RWPE2 (cell line): Measurements from ENCODE around the gene KCNT2.

Experiments
- ATAC-seq: fragments of 200-7000 bp; cut with Tn5 transposase; 3 replicates; pipeline ENCODE4 v1.9.1; 2021; ENCODE audit warnings: low read depth
- DNase-seq: peaks from one replicate; pipeline ENCODE4 v3.0.0-alpha.2; 2020; ENCODE audit warnings: low spot score
- H3K27ac ChIP-seq: fragments of 450-650 bp; 2 replicates; pipeline ENCODE4 v1.5.1; 2017; ENCODE audit warnings: mild to moderate bottlenecking; ENCODE audit not compliant: poor library complexity, severe bottlenecking
- H3K27me3 ChIP-seq: fragments of 250-450 bp; sonication (Bioruptor Pico); 2 replicates; pipeline ENCODE4 v1.5.1; 2021; ENCODE audit warnings: mild to moderate bottlenecking, moderate library complexity; ENCODE audit not compliant: insufficient read depth, poor library complexity, severe bottlenecking
- H3K36me3 ChIP-seq: fragments of 250-450 bp; sonication (Bioruptor Pico); 2 replicates; pipeline ENCODE4 v1.5.1; 2020; ENCODE audit warnings: low read depth, mild to moderate bottlenecking, moderate library complexity
- H3K4me1 ChIP-seq: fragments of 250-450 bp; sonication (Bioruptor Pico); 2 replicates; pipeline ENCODE4 v1.5.1; 2021; ENCODE audit warnings: mild to moderate bottlenecking, moderate library complexity; ENCODE audit not compliant: insufficient read depth, poor library complexity, severe bottlenecking
- H3K4me3 ChIP-seq: fragments of 250-450 bp; sonication (Bioruptor Pico); 2 replicates; pipeline ENCODE4 v1.5.1; 2021; ENCODE audit warnings: mild to moderate bottlenecking, moderate library complexity; ENCODE audit not compliant: severe bottlenecking
- H3K9me3 ChIP-seq: fragments of 250-450 bp; sonication (Bioruptor Pico); 2 replicates; pipeline ENCODE4 v1.5.1; 2021; ENCODE audit warnings: mild to moderate bottlenecking, moderate library complexity; ENCODE audit not compliant: severe bottlenecking
- CTCF ChIP-seq: fragments of 450-650 bp; IDR thresholded peaks from one replicate; pipeline ENCODE4 v1.5.1; 2017; ENCODE audit warnings: mild to moderate bottlenecking, moderate library complexity; ENCODE audit not compliant: poor library complexity, severe bottlenecking

KCNT2 gene

GRCh38 chr1:196481616-196482015 lies 126.6 kb downstream of the KCNT2 start:
- no peak overlapping the region for H3K4me3 ChIP-seq
- no peaks in the 10 kb centered on the region for H3K27me3 ChIP-seq
- DNase-seq: no peak
- no peaks in the 10 kb centered on the region for H3K36me3 ChIP-seq
- H3K9me3 ChIP-seq: no peaks in the 10 kb centered on the region
- no peak for TF ChIP-seq CTCF
- no peak; the same call in 2 of the 3 replicates for ATAC-seq
- H3K4me1 ChIP-seq: no peaks in the 10 kb centered on the region
- no peak overlapping the region for H3K27ac ChIP-seq

- Histone ChIP-seq H3K4me3 (no peak overlapping the region), H3K4me1 (no peaks in the 10 kb centered on the region), H3K36me3 (no peaks in the 10 kb centered on the region), H3K27me3 (no peaks in the 10 kb centered on the region), H3K9me3 (no peaks in the 10 kb centered on the region), H3K27ac (no peak overlapping the region)
- DNase-seq (no peak), ATAC-seq (no peak)
- peak; percentile 11 for TF ChIP-seq CTCF
Observed at GRCh38 chr1:196477262-196477661, 131.0 kb downstream of the KCNT2 start.

GRCh38 chr1:196467230-196467925 lies 140.9 kb downstream of the KCNT2 start:
- no peaks in the 10 kb centered on the region for H3K36me3 ChIP-seq
- DNase-seq (no peak), ATAC-seq (no peak)
- no peak for TF ChIP-seq CTCF
- no peak overlapping the region for H3K4me3 ChIP-seq
- H3K27me3 ChIP-seq: no peaks in the 10 kb centered on the region
- peaks cover 27% of the 10 kb centered on the region for H3K4me1 ChIP-seq
- H3K9me3 ChIP-seq: no peaks in the 10 kb centered on the region
- H3K27ac ChIP-seq: peak overlapping the region; percentile 7

GRCh38 chr1:196466654-196467053 lies 141.6 kb downstream of the KCNT2 start:
- H3K9me3 ChIP-seq: no peaks in the 10 kb centered on the region
- ATAC-seq (peak; percentile 98), DNase-seq (no peak)
- H3K27ac ChIP-seq: peak overlapping the region; percentile 7
- no peaks in the 10 kb centered on the region for H3K36me3 ChIP-seq
- no peaks in the 10 kb centered on the region for H3K27me3 ChIP-seq
- H3K4me1 ChIP-seq: peaks cover 27% of the 10 kb centered on the region
- no peak overlapping the region for H3K4me3 ChIP-seq
- no peak for TF ChIP-seq CTCF

- no peaks in the 10 kb centered on the region for H3K36me3 ChIP-seq
- TF ChIP-seq CTCF: no peak
- no peaks in the 10 kb centered on the region for H3K9me3 ChIP-seq
- H3K27me3 ChIP-seq: no peaks in the 10 kb centered on the region
- DNase-seq (no peak), ATAC-seq (no peak)
- peaks cover 27% of the 10 kb centered on the region for H3K4me1 ChIP-seq
- H3K27ac ChIP-seq: peak overlapping the region; percentile 7
- H3K4me3 ChIP-seq: no peak overlapping the region
Observed at GRCh38 chr1:196466166-196466565, 142.1 kb downstream of the KCNT2 start.
